ENCODE measurements around the gene TDG.

- TF ChIP-seq POLR2A (IDR thresholded peaks at IDR 0.05) = no peak
- no peak for TF ChIP-seq POLR2AphosphoS5 (IDR thresholded peaks at IDR 0.05)
- TF ChIP-seq EP300 (IDR thresholded peaks at IDR 0.05) = no peak
- TF ChIP-seq CTCF (IDR thresholded peaks at IDR 0.05) = no peak
Observed at GRCh38 chr12:104023710-104024109, 58.0 kb downstream of the TDG start.

Data from upper lobe of left lung (tissue), 4 donors.